Measurements from ENCODE around the gene CSNK2A1. TPM values are rescaled to one million over a fixed set of nuclear protein-coding genes. Genes with fewer than 3 reads are reported as not detected.

CSNK2A1 gene
- total RNA-seq, 6 donors from 2014 or later: 54.4 to 111 (median 79.8) TPM

DNA sequence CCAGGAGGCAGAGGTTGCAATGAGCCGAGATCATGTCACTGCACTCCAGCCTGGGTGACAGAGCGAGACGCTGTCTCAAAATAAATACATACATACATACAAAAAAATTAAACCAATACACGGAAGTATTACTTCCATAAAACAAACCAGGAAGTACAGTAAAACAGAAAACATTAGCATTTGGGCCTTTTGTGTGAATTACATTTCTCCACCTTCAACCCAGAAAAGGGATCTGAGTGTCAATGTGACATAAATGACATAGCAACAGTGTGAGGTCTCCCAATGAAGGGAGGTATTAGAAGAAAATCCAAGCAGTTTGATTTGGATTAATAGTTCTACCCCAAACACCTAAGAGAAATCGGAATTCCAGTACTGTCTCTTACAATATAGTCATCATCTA, 10.1 kb downstream of the CSNK2A1 start:
- TF ChIP-seq CTCF (IDR thresholded peaks at IDR 0.05) (no peak), POLR2AphosphoS5 (IDR thresholded peaks at IDR 0.05) (no peak), POLR2A (IDR thresholded peaks at IDR 0.05) (no peak), EP300 (IDR thresholded peaks at IDR 0.05) (no peak)

GRCh38 chr20:532530-532929, 11.1 kb downstream of the CSNK2A1 start:
- H3K4me3 ChIP-seq: no peak overlapping the region
- H3K4me1 ChIP-seq: peaks cover 30 to 51% (median 32%) of the 10 kb centered on the region in 4 donors
- TF ChIP-seq POLR2AphosphoS5 (IDR thresholded peaks at IDR 0.05) (no peak), EP300 (IDR thresholded peaks at IDR 0.05) (no peak), CTCF (IDR thresholded peaks at IDR 0.05) (no peak), POLR2A (IDR thresholded peaks at IDR 0.05) (no peak)
- 64 to 66% methylated on average over 4 of the region's 4 CpGs for WGBS, 2 donors
- DNase-seq (no peak), ATAC-seq (ENCODE audit: low FRiP score in 2 of 2) (no peak)
- H3K36me3 ChIP-seq: peaks cover 0 to 9% (median 1%) of the 10 kb centered on the region in 4 donors
- peaks cover 0 to 3% (median 0%) of the 10 kb centered on the region in 4 donors for H3K9me3 ChIP-seq
- no peaks in the 10 kb centered on the region for H3K27me3 ChIP-seq
- no peak overlapping the region for H3K27ac ChIP-seq

More for the DNA sequence above, 10.1 kb downstream of the CSNK2A1 start:
- Histone ChIP-seq H3K27me3 (no peaks in the 10 kb centered on the region), H3K27ac (no peak overlapping the region), H3K9me3 (no peaks in the 10 kb centered on the region), H3K4me3 (no peak overlapping the region), H3K4me1 (peaks cover 30 to 51% (median 33%) of the 10 kb centered on the region in 4 donors), H3K36me3 (peaks cover 0 to 4% (median 0%) of the 10 kb centered on the region in 4 donors)
- DNase-seq (no peak), ATAC-seq (ENCODE audit: low FRiP score in 2 of 2) (no peak)
- 79 to 85% methylated on average over 5 of the region's 5 CpGs for WGBS, 2 donors

DNA sequence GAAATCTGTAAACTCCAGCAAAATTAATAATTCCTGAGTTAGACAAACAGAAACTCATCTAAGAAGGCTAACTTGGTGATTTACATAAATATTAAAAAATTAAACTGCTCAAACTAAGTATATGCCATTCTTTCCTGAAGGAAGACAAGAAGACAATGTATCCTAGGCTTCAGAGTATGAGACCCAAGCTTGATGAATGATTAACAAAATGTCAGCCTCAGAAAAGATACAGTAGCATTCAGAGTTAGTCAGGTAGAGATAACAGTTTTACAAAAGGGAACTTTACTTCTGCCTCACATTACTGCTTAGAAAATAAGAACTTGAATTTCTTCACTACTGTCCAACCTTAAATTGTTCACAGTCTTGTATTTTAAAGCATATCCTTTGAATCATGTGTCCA, 12.0 kb downstream of the CSNK2A1 start:
- Histone ChIP-seq H3K27me3 (no peaks in the 10 kb centered on the region), H3K4me3 (no peak overlapping the region), H3K27ac (no peak overlapping the region), H3K9me3 (peaks cover 0 to 6% (median 0%) of the 10 kb centered on the region in 4 donors), H3K36me3 (peaks cover 0 to 16% (median 4%) of the 10 kb centered on the region in 4 donors), H3K4me1 (peaks cover 21 to 50% (median 28%) of the 10 kb centered on the region in 4 donors)
- ATAC-seq (ENCODE audit: low FRiP score in 2 of 2) (no peak), DNase-seq (no peak)
- TF ChIP-seq POLR2A (IDR thresholded peaks at IDR 0.05) (no peak), POLR2AphosphoS5 (IDR thresholded peaks at IDR 0.05) (no peak)

DNA sequence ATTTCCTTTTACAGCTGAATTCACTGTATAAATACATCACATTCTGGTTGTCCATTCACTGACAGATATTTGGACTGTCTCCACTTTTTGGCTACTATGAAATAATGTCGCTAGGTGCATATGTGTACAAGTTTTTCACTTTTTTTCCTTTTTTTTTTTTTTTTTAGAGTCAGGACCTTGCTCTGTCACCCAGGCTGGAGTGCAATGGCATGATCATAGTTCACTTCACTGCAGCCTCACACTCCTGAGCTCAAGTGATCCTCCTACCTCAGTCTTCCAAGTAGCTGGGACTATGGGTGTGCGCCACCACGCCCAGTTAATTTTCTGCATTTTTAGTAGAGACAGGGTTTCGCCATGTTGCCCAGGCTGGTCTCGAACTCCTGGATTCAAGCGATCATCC, 13.3 kb downstream of the CSNK2A1 start:
- Histone ChIP-seq H3K4me1 (peaks cover 11 to 39% (median 16%) of the 10 kb centered on the region in 4 donors), H3K4me3 (no peak overlapping the region), H3K36me3 (peaks cover 0 to 27% (median 9%) of the 10 kb centered on the region in 4 donors), H3K27me3 (no peaks in the 10 kb centered on the region), H3K27ac (no peak overlapping the region), H3K9me3 (peaks cover 0 to 6% (median 0%) of the 10 kb centered on the region in 4 donors)
- ATAC-seq (ENCODE audit: low FRiP score in 2 of 2) (no peak), DNase-seq (no peak)
- 96 to 99% methylated on average over 6 of the region's 6 CpGs for WGBS, 2 donors
- no peak for TF ChIP-seq EP300 (IDR thresholded peaks at IDR 0.05)
- TF ChIP-seq POLR2AphosphoS5 (IDR thresholded peaks at IDR 0.05): no peak
- no peak for TF ChIP-seq CTCF (IDR thresholded peaks at IDR 0.05)

DNA sequence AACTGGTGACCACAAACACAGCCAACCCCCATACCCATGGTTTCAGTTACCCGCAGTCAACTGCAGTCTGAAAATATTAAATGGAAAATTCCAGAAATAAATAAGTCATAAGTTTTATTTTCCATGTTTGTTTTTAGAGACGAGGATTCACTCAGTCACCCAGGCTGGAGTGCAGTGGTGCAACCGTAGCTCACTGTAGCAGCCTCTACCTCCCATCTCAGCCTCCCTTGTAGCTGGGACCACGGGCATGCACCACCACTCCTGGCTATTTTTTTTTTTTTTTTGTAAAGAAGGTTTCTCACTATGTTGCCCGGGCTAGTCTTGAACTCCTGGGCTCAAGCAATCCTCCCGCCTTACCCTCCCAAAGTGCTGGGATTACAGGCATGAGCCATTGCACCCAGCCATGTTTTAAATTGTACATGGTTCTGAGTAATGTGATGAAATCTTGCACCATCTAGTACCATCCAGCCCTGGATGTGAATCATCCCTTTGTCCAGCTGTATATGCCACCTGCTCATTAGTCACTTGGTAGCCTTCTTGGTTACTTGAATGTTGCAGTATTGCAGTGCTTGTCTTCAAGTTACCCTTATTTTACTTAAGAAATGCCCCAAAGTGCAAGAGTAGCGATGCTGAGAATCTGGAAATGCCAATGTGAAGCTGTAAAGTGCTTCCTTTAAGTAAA, 14.5 kb downstream of the CSNK2A1 start:
- no peak for ATAC-seq (ENCODE audit: low FRiP score in 2 of 2)
- peaks cover 0 to 6% (median 0%) of the 10 kb centered on the region in 4 donors for H3K9me3 ChIP-seq
- no peak for TF ChIP-seq EP300 (IDR thresholded peaks at IDR 0.05)
- no peak for TF ChIP-seq CTCF (IDR thresholded peaks at IDR 0.05)
- no peak for TF ChIP-seq POLR2A (IDR thresholded peaks at IDR 0.05)
- no peak for TF ChIP-seq POLR2AphosphoS5 (IDR thresholded peaks at IDR 0.05)
- H3K4me3 ChIP-seq: no peak overlapping the region
- H3K36me3 ChIP-seq: peaks cover 0 to 31% (median 9%) of the 10 kb centered on the region in 4 donors
- H3K27ac ChIP-seq: no peak overlapping the region
- no peak for DNase-seq
- WGBS, 2 donors: 95% methylated on average over 7 of the region's 7 CpGs
- H3K27me3 ChIP-seq: no peaks in the 10 kb centered on the region
- peaks cover 5 to 33% (median 13%) of the 10 kb centered on the region in 4 donors for H3K4me1 ChIP-seq
